GM12872 (cell line): ENCODE data around the gene WBP1.

ENCODE experiments used
- CTCF ChIP-seq: IDR thresholded peaks from 3 replicates; pipeline ENCODE4 v1.5.1; 2011; ENCODE audit warnings: low read depth, mild to moderate bottlenecking, low read length, moderate library complexity; ENCODE audit not compliant: insufficient read depth

The WBP1 gene

GRCh38 chr2:74441170-74441689 is 17.0 kb upstream of the WBP1 start:
- TF ChIP-seq CTCF, result no peak

GRCh38 chr2:74441690-74442482 is 16.4 kb upstream of the WBP1 start, which contains the start of gene RTKN:
Gene RTKN, minus strand, starts transcription at chr2:74441937. Its CDS starts 121 bp downstream, at chr2:74441816.
- no peak for TF ChIP-seq CTCF

GRCh38 chr2:74444498-74445318 is 13.5 kb upstream of the WBP1 start:
- no peak for TF ChIP-seq CTCF

GRCh38 chr2:74447230-74447999 is 10.8 kb upstream of the WBP1 start:
- TF ChIP-seq CTCF, result no peak

GRCh38 chr2:74448771-74449170 is 9.5 kb upstream of the WBP1 start:
- TF ChIP-seq CTCF, result no peak

- TF ChIP-seq CTCF, result no peak
Observed at GRCh38 chr2:74450570-74451190, 7.6 kb upstream of the WBP1 start.
